Fibroblast of pulmonary artery (primary cell): ENCODE data around the gene TERT.

Experiments
- DNase-seq: peaks from one replicate; pipeline ENCODE4 v3.0.0-alpha.2; 2010; ENCODE audit warnings: low read depth
- H3K4me3 ChIP-seq: replicated peaks from 2 replicates; pipeline ENCODE4 v1.5.1; 2011; ENCODE audit warnings: low read depth, mild to moderate bottlenecking, control low read depth, low read length, moderate library complexity
- CTCF ChIP-seq: IDR thresholded peaks from 2 replicates; pipeline ENCODE4 v1.5.1; 2011; ENCODE audit warnings: mild to moderate bottlenecking, control low read depth, low read length, inconsistent platforms; ENCODE audit errors: missing control alignments

Gene TERT

GRCh38 chr5:1244255-1244654 is 50.6 kb downstream of the TERT start:
- DNase-seq, result no peak
- H3K4me3 ChIP-seq, result no peak overlapping the region
- TF ChIP-seq CTCF, result no peak

GRCh38 chr5:1243487-1244130 is 51.3 kb downstream of the TERT start:
- no peak overlapping the region for H3K4me3 ChIP-seq
- no peak for DNase-seq
- TF ChIP-seq CTCF, result no peak

GRCh38 chr5:1242733-1243486 is 52.0 kb downstream of the TERT start:
- no peak for DNase-seq
- TF ChIP-seq CTCF, result no peak
- no peak overlapping the region for H3K4me3 ChIP-seq

GRCh38 chr5:1241509-1242080 is 53.3 kb downstream of the TERT start:
- DNase-seq, result no peak
- H3K4me3 ChIP-seq, result no peak overlapping the region
- TF ChIP-seq CTCF, result no peak

GRCh38 chr5:1240496-1241260 is 54.2 kb downstream of the TERT start:
- TF ChIP-seq CTCF, result no peak
- DNase-seq, result no peak

GRCh38 chr5:1239505-1240251 is 55.2 kb downstream of the TERT start:
- H3K4me3 ChIP-seq, result no peak overlapping the region
- TF ChIP-seq CTCF, result no peak
- DNase-seq, result no peak

More at GRCh38 chr5:1240496-1241260, 54.2 kb downstream of the TERT start:
- H3K4me3 ChIP-seq, result no peak overlapping the region
